ENCODE measurements around the gene SLC19A1. TPM values are rescaled to one million over a fixed set of nuclear protein-coding genes. Genes with fewer than 3 reads are reported as not detected.
A peak's percentile ranks its signal among the peaks of the same experiment; 100 is the strongest.

SLC19A1 gene
- polyA plus RNA-seq, 3 donors: 25.0 to 53.0 (median 39.9) TPM

DNA sequence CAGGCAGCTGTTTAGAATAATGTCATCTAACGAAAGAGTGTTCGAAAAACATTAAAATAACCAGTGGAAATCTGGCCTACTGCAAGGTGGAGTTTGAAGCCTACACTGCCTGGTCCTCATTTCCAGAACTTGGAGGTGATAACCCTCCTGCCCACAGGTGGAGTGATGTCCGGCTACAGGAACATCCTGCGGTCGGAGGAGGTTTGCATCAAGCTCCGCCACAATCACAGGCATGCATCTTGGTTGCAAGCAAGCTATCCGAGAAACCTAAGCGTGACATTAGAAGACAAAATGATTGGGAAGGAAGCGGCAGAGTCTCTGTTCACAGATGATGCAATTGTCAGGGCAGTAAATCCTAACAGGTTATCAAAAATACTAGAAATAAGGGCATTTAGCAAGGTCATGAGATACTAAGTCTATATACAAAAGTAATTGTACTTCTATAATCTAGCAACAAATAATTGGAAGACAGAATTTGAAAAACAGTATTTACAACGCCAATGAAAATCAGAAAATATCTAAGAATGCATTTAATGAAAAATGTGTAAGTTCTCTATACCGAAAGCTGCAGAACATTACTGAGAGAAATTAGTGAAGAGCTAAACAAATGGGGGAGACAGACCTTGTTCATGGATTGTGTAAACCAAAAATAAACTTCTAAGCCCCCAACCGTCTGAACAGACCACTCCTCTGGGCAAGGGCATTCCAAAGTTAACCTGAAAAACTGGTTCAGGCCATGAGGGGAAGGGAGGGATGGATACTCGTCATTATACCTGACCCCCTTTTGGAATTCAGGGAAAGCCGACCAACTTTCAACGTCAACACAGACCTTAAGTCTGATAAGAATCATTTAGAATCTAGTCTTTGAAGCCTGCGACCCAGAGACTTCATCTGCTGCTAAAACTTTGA lies 4.7 kb upstream of the SLC19A1 start:
- Histone ChIP-seq H3K27me3 (ENCODE audit: control insufficient read depth in 2 of 2, insufficient read depth in 2 of 2, low read length in 2 of 2) (no peaks in the 10 kb centered on the region), H3K27ac (ENCODE audit: low read depth in 1 of 2, low read length in 2 of 2) (no peak overlapping the region), H3K36me3 (replicated peaks in 1 of 2; ENCODE audit: control insufficient read depth in 1 of 2, insufficient read depth in 2 of 2, low read length in 2 of 2) (no peaks in the 10 kb centered on the region), H3K79me2 (ENCODE audit: insufficient read depth, low read length) (peaks cover 8% of the 10 kb centered on the region), H4K20me1 (ENCODE audit: insufficient read depth, low read length) (no peaks in the 10 kb centered on the region), H3K4me2 (replicated peaks; ENCODE audit: extremely low read depth, low read length, poor library complexity, severe bottlenecking) (no peak overlapping the region), H3K4me1 (ENCODE audit: control insufficient read depth in 1 of 2, insufficient read depth in 2 of 2, low read length in 2 of 2) (peaks cover 43 to 53% of the 10 kb centered on the region in 2 donors), H2AFZ (ENCODE audit: insufficient read depth, low read depth, low read length, poor library complexity, severe bottlenecking) (no peak overlapping the region), H3K9ac (ENCODE audit: insufficient read depth, low read length, poor library complexity, severe bottlenecking) (no peak overlapping the region), H3K4me3 (replicated peaks in 1 of 3; ENCODE audit: low read depth in 2 of 3, low read length in 3 of 3) (no peak overlapping the region), H3K9me3 (replicated peaks in 1 of 2; ENCODE audit: control insufficient read depth in 1 of 2, insufficient read depth in 1 of 2, low read length in 2 of 2) (no peaks in the 10 kb centered on the region)
- H3K27me3 Mint-ChIP-seq (ENCODE audit: low read depth in 3 of 3): peaks cover 0 to 1% (median 0%) of the 10 kb centered on the region in 3 donors
- no peak for DNase-seq
- H3K27ac Mint-ChIP-seq: peak overlapping the region in 1 of 7 donors; percentile 20
- intact Hi-C loops (cut with micrococcal nuclease): loop anchor here (5.0 to 10.0 kb wide), 2 partner anchors 70 to 252 kb away; no protein-coding TSS in a partner anchor
- H3K9me3 Mint-ChIP-seq: no peaks in the 10 kb centered on the region
- no peak for TF ChIP-seq CTCF (IDR thresholded peaks at IDR 0.05)
- no peak overlapping the region for H3K4me3 Mint-ChIP-seq
- peaks cover 34% of the 10 kb centered on the region for H3K4me1 Mint-ChIP-seq
- H3K36me3 Mint-ChIP-seq: no peaks in the 10 kb centered on the region
- 82% methylated on average over 6 of the region's 16 CpGs for WGBS (ENCODE audit: insufficient coverage)

GRCh38 chr21:45545691-45546531 lies 3.7 kb upstream of the SLC19A1 start:
- intact Hi-C loops (cut with micrococcal nuclease): loop anchor here (5.0 to 10.0 kb wide), 2 partner anchors 69 to 251 kb away; no protein-coding TSS in a partner anchor
- H3K9me3 Mint-ChIP-seq: no peaks in the 10 kb centered on the region
- peaks cover 33% of the 10 kb centered on the region for H3K4me1 Mint-ChIP-seq
- peak overlapping the region in 2 of 7 donors; percentile 3 to 25 for H3K27ac Mint-ChIP-seq
- Histone ChIP-seq H4K20me1 (ENCODE audit: insufficient read depth, low read length) (peaks cover 5% of the 10 kb centered on the region), H3K4me3 (replicated peaks in 1 of 3; ENCODE audit: low read depth in 2 of 3, low read length in 3 of 3) (no peak overlapping the region), H3K4me1 (ENCODE audit: control insufficient read depth in 1 of 2, insufficient read depth in 2 of 2, low read length in 2 of 2) (peaks cover 41 to 52% of the 10 kb centered on the region in 2 donors), H3K36me3 (replicated peaks in 1 of 2; ENCODE audit: control insufficient read depth in 1 of 2, insufficient read depth in 2 of 2, low read length in 2 of 2) (no peaks in the 10 kb centered on the region), H3K79me2 (ENCODE audit: insufficient read depth, low read length) (peaks cover 16% of the 10 kb centered on the region), H3K9me3 (replicated peaks in 1 of 2; ENCODE audit: control insufficient read depth in 1 of 2, insufficient read depth in 1 of 2, low read length in 2 of 2) (no peaks in the 10 kb centered on the region), H3K27me3 (ENCODE audit: control insufficient read depth in 2 of 2, insufficient read depth in 2 of 2, low read length in 2 of 2) (no peaks in the 10 kb centered on the region), H3K9ac (ENCODE audit: insufficient read depth, low read length, poor library complexity, severe bottlenecking) (no peak overlapping the region), H3K27ac (ENCODE audit: low read depth in 1 of 2, low read length in 2 of 2) (no peak overlapping the region), H2AFZ (ENCODE audit: insufficient read depth, low read depth, low read length, poor library complexity, severe bottlenecking) (no peak overlapping the region), H3K4me2 (replicated peaks; ENCODE audit: extremely low read depth, low read length, poor library complexity, severe bottlenecking) (no peak overlapping the region)
- DNase-seq: no peak
- TF ChIP-seq CTCF (IDR thresholded peaks at IDR 0.05): no peak
- no peak overlapping the region for H3K4me3 Mint-ChIP-seq
- peaks cover 0 to 1% (median 0%) of the 10 kb centered on the region in 3 donors for H3K27me3 Mint-ChIP-seq (ENCODE audit: low read depth in 3 of 3)
- H3K36me3 Mint-ChIP-seq: no peaks in the 10 kb centered on the region
- 94% methylated on average over 21 of the region's 22 CpGs for WGBS (ENCODE audit: insufficient coverage)
